GM12878 (cell line): ENCODE results near the gene OPCML. TPM values are rescaled to one million over a fixed set of nuclear protein-coding genes. Genes with fewer than 3 reads are reported as not detected.

Experiments
- ATAC-seq: fragments of 200-7000 bp; cut with Tn5 transposase; 3 replicates; pipeline ENCODE4 v1.9.1; 2020; ENCODE audit warnings: mild to moderate bottlenecking, moderate library complexity
- BruUV-seq: library from RNA; stranded (reverse); fragments of 400-500 nt; replicated peaks from 2 replicates; lab custom pipeline; 2021; lab: Mats Ljungman, UMichigan
- CTCF ChIA-PET: fragments of 300-600 bp; sonication (Branson Sonifier 250); formaldehyde crosslinking; extraction: SDS; loops from one replicate; lab custom pipeline; 2021; ENCODE audit warnings: inconsistent platforms; lab: Yijun Ruan, JAX
- POLR2A ChIA-PET: fragments of 350-600 bp; formaldehyde crosslinking; extraction: SDS; loops from one replicate; lab custom pipeline; 2021; ENCODE audit warnings: inconsistent platforms; lab: Charles Lee
- RAD21 ChIA-PET: fragments of 300-600 bp; sonication (Branson Sonifier 250); formaldehyde crosslinking; loops from one replicate; lab custom pipeline; 2023; ENCODE audit warnings: antibody characterized with exemption; ENCODE audit not compliant: unreplicated experiment; lab: Charles Lee
- SMC1A ChIA-PET: fragments of 300-600 bp; sonication (Branson Sonifier 250); formaldehyde crosslinking; loops from one replicate; lab custom pipeline; 2023; ENCODE audit not compliant: unreplicated experiment, uncharacterized antibody; lab: Charles Lee
- DNase-seq: peaks from one replicate; pipeline ENCODE4 v3.0.0-alpha.2; 2011; ENCODE audit warnings: low read depth, low spot score
- FAIRE-seq: peaks from 3 replicates; lab custom pipeline; 2011; peaks lifted over from hg19 to GRCh38; lab: Jason Lieb, UNC
- H2AFZ ChIP-seq: 2 replicates; pipeline ENCODE4 v1.6.0; 2011; ENCODE audit warnings: low read depth, low read length, control low read depth; ENCODE audit not compliant: control insufficient read depth
- H3K27ac ChIP-seq: 2 replicates; pipeline ENCODE4 v1.5.1; 2011; ENCODE audit warnings: control low read depth; ENCODE audit not compliant: control insufficient read depth, insufficient read depth
- H3K27me3 ChIP-seq, 2 experiments: replicated peaks in 1 of 2; 2 replicates each; pipeline versions ENCODE4 v1.6.0 to v1.6.1; 2011; ENCODE audit warnings: low read length in 1 of 2; ENCODE audit not compliant: control insufficient read depth in 2 of 2, insufficient read depth in 2 of 2
- H3K36me3 ChIP-seq, 2 experiments: 2 replicates each; pipeline ENCODE4 v1.5.1; 2011; ENCODE audit warnings: low read length in 1 of 2; ENCODE audit not compliant: control insufficient read depth in 2 of 2, insufficient read depth in 2 of 2
- H3K4me1 ChIP-seq: 2 replicates; pipeline ENCODE4 v1.6.1; 2011; ENCODE audit warnings: mild to moderate bottlenecking, low read length, moderate library complexity, mixed read lengths; ENCODE audit not compliant: control insufficient read depth, insufficient read depth
- H3K4me2 ChIP-seq: 2 replicates; pipeline ENCODE4 v1.6.0; 2011; ENCODE audit warnings: control low read depth; ENCODE audit not compliant: control insufficient read depth, insufficient read depth
- H3K4me3 ChIP-seq: fragments of 200-600 bp; sonication (generic); 2 replicates; pipeline ENCODE4 v1.5.1; 2016
- H3K79me2 ChIP-seq: 2 replicates; pipeline ENCODE4 v1.6.0; 2011; ENCODE audit warnings: low read length; ENCODE audit not compliant: control insufficient read depth, insufficient read depth
- H3K9ac ChIP-seq: 2 replicates; pipeline ENCODE4 v1.8.0; 2011; ENCODE audit warnings: low read length, control low read depth, mixed read lengths; ENCODE audit not compliant: control insufficient read depth, insufficient read depth
- H3K9me3 ChIP-seq: replicated peaks from 3 replicates; pipeline ENCODE4 v1.5.1; 2011; ENCODE audit warnings: mild to moderate bottlenecking, low read length; ENCODE audit not compliant: control insufficient read depth, insufficient read depth
- H4K20me1 ChIP-seq: 2 replicates; pipeline ENCODE4 v1.6.0; 2011; ENCODE audit not compliant: control insufficient read depth, insufficient read depth
- BHLHE40 ChIP-seq, 2 experiments: fragments of 450-650 bp in 1 of 2; IDR thresholded peaks; 2 replicates each; pipeline ENCODE4 v1.6.1; 2011 to 2017; ENCODE audit warnings: low read depth in 2 of 2, borderline replicate concordance in 1 of 2, improper control_type of control experiment in 1 of 2, low read length in 1 of 2, mild to moderate bottlenecking in 1 of 2
- CHD1 ChIP-seq: IDR thresholded peaks from 2 replicates; pipeline ENCODE4 v1.6.1; 2012; ENCODE audit warnings: low read depth, low read length, improper control_type of control experiment
- DPF2 ChIP-seq: fragments of 450-650 bp; IDR thresholded peaks from 2 replicates; pipeline ENCODE4 v1.6.1; 2017; ENCODE audit warnings: mild to moderate bottlenecking
- ESRRA ChIP-seq: IDR thresholded peaks from 2 replicates; pipeline ENCODE4 v1.6.1; 2012; ENCODE audit warnings: mild to moderate bottlenecking, low read length, improper control_type of control experiment
- GATAD2B ChIP-seq: fragments of 450-650 bp; conservative IDR thresholded peaks from 2 replicates; pipeline ENCODE4 v1.6.1; 2017; ENCODE audit warnings: low read depth, mild to moderate bottlenecking, moderate library complexity
- HDAC2 ChIP-seq: fragments of 200-600 bp; sonication (generic); IDR thresholded peaks from 2 replicates; pipeline ENCODE4 v1.6.1; 2017
- JUNB ChIP-seq: IDR thresholded peaks from 2 replicates; pipeline ENCODE4 v1.6.1; 2016; ENCODE audit warnings: antibody characterized with exemption, mild to moderate bottlenecking
- KLF5 ChIP-seq: fragments of 450-650 bp; IDR thresholded peaks from 2 replicates; pipeline ENCODE4 v1.6.1; 2014; ENCODE audit warnings: mild to moderate bottlenecking; ENCODE audit not compliant: partially characterized antibody
- LARP7 ChIP-seq: fragments of 450-650 bp; IDR thresholded peaks from 2 replicates; pipeline ENCODE4 v1.6.1; 2017; ENCODE audit warnings: mild to moderate bottlenecking
- MTA3 ChIP-seq: IDR thresholded peaks from 2 replicates; pipeline ENCODE4 v1.6.1; 2012; ENCODE audit warnings: low read length, inconsistent platforms, borderline replicate concordance
- NFYB ChIP-seq: IDR thresholded peaks from 2 replicates; pipeline ENCODE4 v1.6.1; 2011; ENCODE audit warnings: low read depth, mild to moderate bottlenecking, low read length, improper control_type of control experiment, moderate library complexity; ENCODE audit not compliant: insufficient read depth
- POLR2AphosphoS5 ChIP-seq: IDR thresholded peaks from 2 replicates; pipeline ENCODE4 v1.6.1; 2011; ENCODE audit warnings: mild to moderate bottlenecking, low read length, inconsistent platforms
- RELA ChIP-seq: fragments of 450-650 bp; IDR thresholded peaks from 2 replicates; pipeline ENCODE4 v1.8.0; 2014; ENCODE audit warnings: borderline replicate concordance; ENCODE audit not compliant: partially characterized antibody
- SMAD5 ChIP-seq: IDR thresholded peaks from 2 replicates; pipeline ENCODE4 v1.6.1; 2016; ENCODE audit warnings: antibody characterized with exemption, low read depth
- SP1 ChIP-seq: IDR thresholded peaks from one replicate; pipeline ENCODE4 v1.6.1; 2011; ENCODE audit warnings: low read depth, low read length
- SPI1 ChIP-seq: IDR thresholded peaks from 2 replicates; pipeline ENCODE4 v1.6.1; 2011; ENCODE audit warnings: low read depth, mild to moderate bottlenecking, low read length, moderate library complexity, borderline replicate concordance; ENCODE audit not compliant: insufficient read depth
- TARDBP ChIP-seq: IDR thresholded peaks from 2 replicates; pipeline ENCODE4 v1.6.1; 2016; ENCODE audit warnings: borderline replicate concordance
- TCF3 ChIP-seq: IDR thresholded peaks from 2 replicates; pipeline ENCODE4 v1.6.1; 2012; ENCODE audit warnings: low read depth, mild to moderate bottlenecking, low read length, borderline replicate concordance; ENCODE audit not compliant: insufficient read depth
- WGBS: methylation state at CpG from one replicate; pipeline ENCODE4 v1.1.6; 2016; ENCODE audit warnings: low lambda C conversion rate; ENCODE audit not compliant: insufficient replicate concordance, insufficient coverage; ENCODE audit errors: missing lambda C conversion rate; 5-methylcytosine and 5-hydroxymethylcytosine counted together
- in situ Hi-C: fragments of 300-500 bp; cut with MboI; formaldehyde crosslinking; loops from 9 replicates; pipeline ENCODE4 v1.14.3; 2018; ENCODE audit warnings: mixed read lengths
- intact Hi-C: fragments of 100-400 bp; cut with micrococcal nuclease; formaldehyde crosslinking; loops from one replicate; pipeline ENCODE4 v1.14.2; 2022; ENCODE audit not compliant: unreplicated experiment
- polyA plus RNA-seq, 11 experiments: library from polyadenylated mRNA; depleted of rRNA in 4 of 11; unstranded in 6 of 11; stranded (reverse) in 5 of 11; fragments of >200 nt; fragmentation: Nextera tagmentation in 4 of 11; fragmentation: Illumina TruSeq in 1 of 11; extraction: Ambion mirVana in 4 of 11; extraction: Trizol in 1 of 11; gene quantifications; 1 replicate in 1 of 11; 2 replicates in 10 of 11; pipeline versions ENCODE4 v1.2.1 to v1.2.3, GENCODE V29; 2011 to 2016; ENCODE audit warnings: inconsistent platforms in 2 of 11, missing spikeins in 2 of 11, low read depth in 1 of 11
- total RNA-seq, 4 experiments: library from RNA; depleted of rRNA in 3 of 4; stranded (reverse); fragments of >200 nt in 3 of 4; fragmentation: Illumina TruSeq in 1 of 4; extraction: Trizol in 1 of 4; gene quantifications; 2 replicates each; pipeline versions ENCODE4 v1.2.1 to v1.2.3, GENCODE V29; 2013 to 2021
- TF ChIP-seq, protein P1 (sequence below): IDR thresholded peaks from 2 replicates; pipeline ENCODE4 v1.6.1; 2012; ENCODE audit warnings: low read depth, low read length, improper control_type of control experiment
- TF ChIP-seq, protein P2 (sequence below): fragments of 150-350 bp; IDR thresholded peaks from 2 replicates; pipeline ENCODE4 v1.6.1; 2014; ENCODE audit warnings: mild to moderate bottlenecking, low read depth, low read length

OPCML gene
- total and polyA plus RNA-seq, 10 of the 15 experiments (the other 5 are each of a cell fraction or from before 2014, with no cell fraction given), result 0.84 TPM; not detected in 9

DNA sequence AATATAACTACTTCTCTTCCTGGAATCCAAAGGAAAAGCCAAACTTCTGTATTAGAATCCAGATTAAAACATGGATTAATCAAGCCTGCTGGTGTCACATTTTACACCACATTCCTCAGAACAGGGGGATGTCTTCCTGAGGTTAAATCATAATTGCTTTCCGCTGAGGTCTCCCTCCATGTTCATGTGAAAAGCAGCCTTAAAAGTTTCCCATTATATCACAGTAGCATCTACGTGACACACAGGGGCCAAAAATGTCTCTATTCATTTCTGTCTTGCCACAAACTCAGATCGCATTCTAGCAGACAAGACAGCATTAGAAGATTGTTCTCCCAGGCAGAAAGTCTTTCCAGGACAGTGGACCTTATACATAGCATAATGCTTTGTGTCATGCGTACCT, 788.7 kb downstream of the OPCML start:
- FAIRE-seq, result no peak

More for the DNA sequence above, 788.7 kb downstream of the OPCML start:
- intact Hi-C loops (no loop called here), in situ Hi-C loops (no loop called here)
- H3K4me1 ChIP-seq, result no peaks in the 10 kb centered on the region
- DNase-seq (no peak), ATAC-seq (no peak)
- 42% methylated on average over 4 of the region's 4 CpGs for WGBS
- no peak overlapping the region for H3K4me3 ChIP-seq
- no peaks in the 10 kb centered on the region for H3K36me3 ChIP-seq
- H3K4me2 ChIP-seq, result no peak overlapping the region
- no peaks in the 10 kb centered on the region for H3K79me2 ChIP-seq
- no peaks in the 10 kb centered on the region for H3K9me3 ChIP-seq
- no peak overlapping the region for H3K9ac ChIP-seq
- ChIA-PET SMC1A (no interaction called here), CTCF (no interaction called here), RAD21 (no interaction called here), POLR2A (no interaction called here)
- H3K27me3 ChIP-seq, result no peaks in the 10 kb centered on the region; a peak in 1 of 4 replicates
- H2AFZ ChIP-seq, result no peak overlapping the region
- no peak for TF ChIP-seq GATAD2B
- TF ChIP-seq, protein P1, sequence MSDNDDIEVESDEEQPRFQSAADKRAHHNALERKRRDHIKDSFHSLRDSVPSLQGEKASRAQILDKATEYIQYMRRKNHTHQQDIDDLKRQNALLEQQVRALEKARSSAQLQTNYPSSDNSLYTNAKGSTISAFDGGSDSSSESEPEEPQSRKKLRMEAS, result no peak
- no peak for TF ChIP-seq SPI1
- no peak for TF ChIP-seq LARP7
- no peak for TF ChIP-seq HDAC2
- no peak for TF ChIP-seq RELA
- TF ChIP-seq BHLHE40 (IDR thresholded peaks at IDR 0.05; ENCODE audit: borderline replicate concordance in 1 of 2, low read depth in 2 of 2, low read length in 1 of 2), result no peak
- TF ChIP-seq SP1, result no peak
- no peak for TF ChIP-seq KLF5
- no peak for TF ChIP-seq TARDBP
- TF ChIP-seq TCF3, result no peak
- no peak for TF ChIP-seq ESRRA
- TF ChIP-seq SMAD5, result no peak
- TF ChIP-seq DPF2, result no peak
- TF ChIP-seq, protein P2, sequence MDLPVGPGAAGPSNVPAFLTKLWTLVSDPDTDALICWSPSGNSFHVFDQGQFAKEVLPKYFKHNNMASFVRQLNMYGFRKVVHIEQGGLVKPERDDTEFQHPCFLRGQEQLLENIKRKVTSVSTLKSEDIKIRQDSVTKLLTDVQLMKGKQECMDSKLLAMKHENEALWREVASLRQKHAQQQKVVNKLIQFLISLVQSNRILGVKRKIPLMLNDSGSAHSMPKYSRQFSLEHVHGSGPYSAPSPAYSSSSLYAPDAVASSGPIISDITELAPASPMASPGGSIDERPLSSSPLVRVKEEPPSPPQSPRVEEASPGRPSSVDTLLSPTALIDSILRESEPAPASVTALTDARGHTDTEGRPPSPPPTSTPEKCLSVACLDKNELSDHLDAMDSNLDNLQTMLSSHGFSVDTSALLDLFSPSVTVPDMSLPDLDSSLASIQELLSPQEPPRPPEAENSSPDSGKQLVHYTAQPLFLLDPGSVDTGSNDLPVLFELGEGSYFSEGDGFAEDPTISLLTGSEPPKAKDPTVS, result no peak
- no peak for TF ChIP-seq POLR2AphosphoS5
- no peak for TF ChIP-seq JUNB
- TF ChIP-seq CHD1, result no peak
- TF ChIP-seq MTA3, result no peak
- TF ChIP-seq NFYB, result no peak
- no TSS peak for BruUV-seq
- H4K20me1 ChIP-seq, result no peaks in the 10 kb centered on the region
- no peak overlapping the region for H3K27ac ChIP-seq
